GM18868 (cell line): Measurements from ENCODE around the gene COL18A1.

ENCODE experiments used
- ATAC-seq: cut with Tn5 transposase; IDR thresholded peaks from one replicate; pipeline ENCODE4 v1.9.1; 2021; ENCODE audit warnings: mild to moderate bottlenecking, moderate library complexity; ENCODE audit not compliant: unreplicated experiment

The COL18A1 gene

GRCh38 chr21:45396620-45396995 is 8.4 kb upstream of the COL18A1 start:
- no peak for ATAC-seq

GRCh38 chr21:45397381-45397780 is 7.6 kb upstream of the COL18A1 start:
- no peak for ATAC-seq

- ATAC-seq: no peak
Observed at GRCh38 chr21:45401054-45401518, 3.9 kb upstream of the COL18A1 start.

GRCh38 chr21:45401916-45402900 is 2.8 kb upstream of the COL18A1 start:
- no peak for ATAC-seq

GRCh38 chr21:45403133-45403824 is 1.7 kb upstream of the COL18A1 start:
- ATAC-seq: no peak

GRCh38 chr21:45403825-45404729 is 888 bp upstream of the COL18A1 start:
- no peak for ATAC-seq

- ATAC-seq: no peak
Observed at GRCh38 chr21:45405271-45405818, 380 bp downstream of the COL18A1 start.

- no peak for ATAC-seq
Observed at GRCh38 chr21:45405819-45406762, 1.1 kb downstream of the COL18A1 start.

- no peak for ATAC-seq
Observed at GRCh38 chr21:45406801-45407628, 2.0 kb downstream of the COL18A1 start.

- ATAC-seq: no peak
Observed at GRCh38 chr21:45407629-45408247, 2.8 kb downstream of the COL18A1 start.

- ATAC-seq: no peak
Observed at GRCh38 chr21:45408271-45408791, 3.4 kb downstream of the COL18A1 start.

- no peak for ATAC-seq
Observed at GRCh38 chr21:45408801-45409261, 3.9 kb downstream of the COL18A1 start.

GRCh38 chr21:45409466-45410150 is 4.6 kb downstream of the COL18A1 start:
- no peak for ATAC-seq

GRCh38 chr21:45410151-45410864 is 5.3 kb downstream of the COL18A1 start:
- no peak for ATAC-seq

- no peak for ATAC-seq
Observed at GRCh38 chr21:45410865-45411809, 6.2 kb downstream of the COL18A1 start.
